A549 (cell line): ENCODE measurements around the gene KCNQ1. TPM values are rescaled to one million over a fixed set of nuclear protein-coding genes. Genes with fewer than 3 reads are reported as not detected.

Experiments
- ATAC-seq, 2 experiments: fragments of 200-7000 bp in 1 of 2; fragments of >200 bp in 1 of 2; cut with Nextera tagmentation in 1 of 2; cut with Tn5 transposase in 1 of 2; 3 replicates each; pipeline versions ENCODE4 v1.8.0 to v1.9.1; 2018 to 2020; ENCODE audit warnings: mild to moderate bottlenecking in 1 of 2, moderate library complexity in 1 of 2
- CTCF ChIA-PET: fragments of 300-600 bp; sonication (Branson Sonifier 250); formaldehyde crosslinking; extraction: SDS; loops from one replicate; lab custom pipeline; 2021; ENCODE audit warnings: antibody characterized with exemption, inconsistent platforms; lab: Yijun Ruan, JAX
- POLR2A ChIA-PET: fragments of 350-600 bp; formaldehyde crosslinking; extraction: SDS; loops from one replicate; lab custom pipeline; 2021; ENCODE audit warnings: antibody characterized with exemption, inconsistent platforms; lab: Yijun Ruan, JAX
- DNase-seq, 2 experiments: peaks; one replicate each; pipeline versions ENCODE4 v3.0.0 to v3.0.0-alpha.2; 2011 to 2016; ENCODE audit warnings: low read depth in 1 of 2, low spot score in 1 of 2
- FAIRE-seq: peaks from 2 replicates; lab custom pipeline; 2011; peaks lifted over from hg19 to GRCh38; lab: Jason Lieb, UNC
- H3K27ac ChIP-seq, 2 experiments: fragments of >200 bp; sonication (Bioruptor Twin); formaldehyde crosslinking; 3 replicates each; pipeline ENCODE4 v1.5.1; 2016 to 2017
- H3K4me1 ChIP-seq: fragments of >200 bp; sonication (Bioruptor Twin); formaldehyde crosslinking; 3 replicates; pipeline ENCODE4 v1.6.1; 2016
- H3K4me2 ChIP-seq: fragments of >200 bp; sonication (Bioruptor Twin); formaldehyde crosslinking; 3 replicates; pipeline ENCODE4 v1.6.1; 2016
- H3K4me3 ChIP-seq: fragments of >200 bp; sonication (Bioruptor Twin); formaldehyde crosslinking; 3 replicates; pipeline ENCODE4 v1.5.1; 2016
- H3K9me3 ChIP-seq: fragments of >200 bp; sonication (Bioruptor Twin); formaldehyde crosslinking; 3 replicates; pipeline ENCODE4 v1.6.1; 2016
- CBX2 ChIP-seq: fragments of 200-600 bp; sonication (generic); IDR thresholded peaks from 2 replicates; pipeline ENCODE4 v1.6.1; 2016; ENCODE audit warnings: low read depth, mild to moderate bottlenecking, borderline replicate concordance
- CBX8 ChIP-seq: fragments of 200-600 bp; sonication (generic); IDR thresholded peaks from 2 replicates; pipeline ENCODE4 v1.6.1; 2016
- CTCF ChIP-seq: fragments of >200 bp; sonication (Bioruptor Twin); formaldehyde crosslinking; IDR thresholded peaks from 3 replicates; pipeline ENCODE4 v1.5.1; 2016
- EP300 ChIP-seq, 2 experiments: fragments of >200 bp; sonication (Bioruptor Twin); formaldehyde crosslinking; IDR thresholded peaks; 2 replicates in 1 of 2; 3 replicates in 1 of 2; pipeline ENCODE4 v1.6.1; 2016 to 2017
- FOSB ChIP-seq: fragments of 250-450 bp; sonication (Bioruptor Pico); IDR thresholded peaks from 2 replicates; pipeline ENCODE4 v1.5.0; 2020; ENCODE audit warnings: mild to moderate bottlenecking, moderate library complexity
- GATA3 ChIP-seq: IDR thresholded peaks from 2 replicates; pipeline ENCODE4 v1.6.1; 2012; ENCODE audit warnings: borderline replicate concordance
- HDAC2 ChIP-seq: fragments of 200-600 bp; sonication (generic); IDR thresholded peaks from 2 replicates; pipeline ENCODE4 v1.6.1; 2016
- HES2 ChIP-seq: fragments of >200 bp; sonication (Bioruptor Twin); formaldehyde crosslinking; IDR thresholded peaks from 2 replicates; pipeline ENCODE4 v1.6.1; 2016
- HEYL ChIP-seq: fragments of 250-450 bp; sonication (Bioruptor Pico); IDR thresholded peaks from 2 replicates; pipeline ENCODE4 v1.8.0; 2021; ENCODE audit warnings: mild to moderate bottlenecking, moderate library complexity
- HOXA7 ChIP-seq: fragments of 250-450 bp; sonication (Bioruptor Pico); IDR thresholded peaks from 2 replicates; pipeline ENCODE4 v1.5.0; 2020; ENCODE audit warnings: mild to moderate bottlenecking, moderate library complexity
- HOXB13 ChIP-seq: fragments of 250-450 bp; sonication (Bioruptor Pico); IDR thresholded peaks from 2 replicates; pipeline ENCODE4 v1.5.0; 2020; ENCODE audit warnings: low read depth, mild to moderate bottlenecking, moderate library complexity
- JUNB ChIP-seq: fragments of >200 bp; sonication (Bioruptor Twin); formaldehyde crosslinking; IDR thresholded peaks from 2 replicates; pipeline ENCODE4 v1.6.1; 2016
- MYC ChIP-seq: IDR thresholded peaks from 2 replicates; pipeline ENCODE4 v1.6.1; 2012; ENCODE audit warnings: mild to moderate bottlenecking, inconsistent platforms, low read length, improper control_type of control experiment, borderline replicate concordance
- NPAS2 ChIP-seq: fragments of 250-450 bp; sonication (Bioruptor Pico); IDR thresholded peaks from 2 replicates; pipeline ENCODE4 v1.8.0; 2022; ENCODE audit warnings: mild to moderate bottlenecking, moderate library complexity, borderline replicate concordance
- PBX3 ChIP-seq: IDR thresholded peaks from 2 replicates; pipeline ENCODE4 v1.6.1; 2012
- POLR2AphosphoS2 ChIP-seq: conservative IDR thresholded peaks from 2 replicates; pipeline ENCODE4 v1.6.1; 2012; ENCODE audit warnings: low read length, improper control_type of control experiment, inconsistent platforms
- RAD21 ChIP-seq, 2 experiments: fragments of >200 bp in 1 of 2; sonication (Bioruptor Twin) in 1 of 2; formaldehyde crosslinking in 1 of 2; IDR thresholded peaks in 1 of 2; conservative IDR thresholded peaks in 1 of 2; 2 replicates in 1 of 2; 3 replicates in 1 of 2; pipeline ENCODE4 v1.6.1; 2012 to 2018; ENCODE audit warnings: inconsistent platforms in 1 of 2
- RARB ChIP-seq: fragments of 250-450 bp; sonication (Bioruptor Pico); IDR thresholded peaks from 2 replicates; pipeline ENCODE4 v1.8.0; 2021; ENCODE audit warnings: mild to moderate bottlenecking, moderate library complexity
- RFX5 ChIP-seq: fragments of 450-650 bp; IDR thresholded peaks from 2 replicates; pipeline ENCODE4 v1.7.1; 2014; ENCODE audit warnings: antibody characterized with exemption, mild to moderate bottlenecking, moderate library complexity
- SMC3 ChIP-seq: fragments of >200 bp; sonication (Bioruptor Twin); formaldehyde crosslinking; IDR thresholded peaks from 3 replicates; pipeline ENCODE4 v1.6.1; 2018; ENCODE audit warnings: inconsistent platforms
- TP53 ChIP-seq: fragments of 250-450 bp; sonication (Bioruptor Pico); IDR thresholded peaks from 2 replicates; pipeline ENCODE4 v1.5.0; 2021; ENCODE audit warnings: mild to moderate bottlenecking, moderate library complexity
- USF2 ChIP-seq: fragments of 450-650 bp; IDR thresholded peaks from 2 replicates; pipeline ENCODE4 v1.6.1; 2014; ENCODE audit warnings: antibody characterized with exemption
- WGBS: methylation state at CpG from one replicate; pipeline ENCODE4 v1.1.6; 2017; ENCODE audit errors: missing lambda C conversion rate; 5-methylcytosine and 5-hydroxymethylcytosine counted together
- polyA plus RNA-seq, 4 experiments: library from polyadenylated mRNA; depleted of rRNA in 3 of 4; stranded (reverse); fragments of >200 nt; fragmentation: RNase III in 1 of 4; extraction: RNeasy Plus Mini Kit Qiagen cat#74134 plus additional on column Dnase treatment in 1 of 4; gene quantifications; 2 replicates in 3 of 4; 3 replicates in 1 of 4; pipeline ENCODE4 v1.2.3, GENCODE V29; 2011 to 2017
- TF ChIP-seq, protein P1 (sequence below): fragments of >200 bp; sonication (Bioruptor Twin); formaldehyde crosslinking; IDR thresholded peaks from 3 replicates; pipeline ENCODE4 v1.6.1; 2016
- TF ChIP-seq, protein P2 (sequence below): fragments of 150-350 bp; IDR thresholded peaks from 2 replicates; pipeline ENCODE4 v1.6.1; 2014; ENCODE audit warnings: low read depth, mild to moderate bottlenecking, low read length

KCNQ1 gene
- polyA plus RNA-seq, 2 of the 4 experiments (the other 2 are of a cell fraction): 0.14 to 0.17 TPM

GRCh38 chr11:2877474-2877873, 432.7 kb downstream of the KCNQ1 start:
- no peak overlapping the region for H3K27ac ChIP-seq
- H3K4me3 ChIP-seq: no peak overlapping the region
- WGBS: 70% methylated on average over 6 of the region's 6 CpGs
- TF ChIP-seq SMC3 (no peak), HEYL (CRISPR knock-in tag) (no peak), HOXB13 (CRISPR knock-in tag) (no peak), JUNB (no peak), PBX3 (no peak), CBX2 (no peak), CTCF (no peak), HES2 (no peak), HDAC2 (no peak), CBX8 (no peak), NPAS2 (CRISPR knock-in tag) (no peak), TP53 (no peak), GATA3 (no peak), EP300 (IDR thresholded peaks at IDR 0.05) (no peak), MYC (no peak)
- TF ChIP-seq, protein P1, sequence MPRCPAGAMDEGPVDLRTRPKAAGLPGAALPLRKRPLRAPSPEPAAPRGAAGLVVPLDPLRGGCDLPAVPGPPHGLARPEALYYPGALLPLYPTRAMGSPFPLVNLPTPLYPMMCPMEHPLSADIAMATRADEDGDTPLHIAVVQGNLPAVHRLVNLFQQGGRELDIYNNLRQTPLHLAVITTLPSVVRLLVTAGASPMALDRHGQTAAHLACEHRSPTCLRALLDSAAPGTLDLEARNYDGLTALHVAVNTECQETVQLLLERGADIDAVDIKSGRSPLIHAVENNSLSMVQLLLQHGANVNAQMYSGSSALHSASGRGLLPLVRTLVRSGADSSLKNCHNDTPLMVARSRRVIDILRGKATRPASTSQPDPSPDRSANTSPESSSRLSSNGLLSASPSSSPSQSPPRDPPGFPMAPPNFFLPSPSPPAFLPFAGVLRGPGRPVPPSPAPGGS: no peak
- POLR2A ChIA-PET: no interaction called here
- no peaks in the 10 kb centered on the region for H3K4me1 ChIP-seq
- no peak for FAIRE-seq
- ATAC-seq: no peak
- H3K4me2 ChIP-seq: no peak overlapping the region
- no peaks in the 10 kb centered on the region for H3K9me3 ChIP-seq
- DNase-seq: no peak
- CTCF ChIA-PET: interaction anchor here (1.1 to 21.2 kb wide), 7 partner anchors 10 to 572 kb away, joined by 3 to 1059 read pairs (median 13); no protein-coding TSS in a partner anchor

- Histone ChIP-seq H3K4me3 (no peak overlapping the region), H3K27ac (no peak overlapping the region), H3K4me2 (no peak overlapping the region), H3K4me1 (no peaks in the 10 kb centered on the region), H3K9me3 (no peaks in the 10 kb centered on the region)
- no peak for ATAC-seq
- FAIRE-seq: no peak
- DNase-seq: no peak
- CTCF ChIA-PET: interaction anchor here (1.0 to 21.2 kb wide), 6 partner anchors 9 to 574 kb away, joined by 3 to 1059 read pairs (median 14); no protein-coding TSS in a partner anchor
- POLR2A ChIA-PET: no interaction called here
- TF ChIP-seq RFX5 (no peak), HOXA7 (CRISPR knock-in tag) (no peak), JUNB (no peak), POLR2AphosphoS2 (no peak), CTCF (no peak), HES2 (no peak), USF2 (no peak), FOSB (CRISPR knock-in tag) (no peak), HOXB13 (CRISPR knock-in tag) (no peak), RAD21 (conservative IDR thresholded peaks at IDR 0.05 in 1 of 2, IDR thresholded peaks at IDR 0.05 in 1 of 2) (no peak), RARB (CRISPR knock-in tag) (no peak)
- TF ChIP-seq, protein P2, sequence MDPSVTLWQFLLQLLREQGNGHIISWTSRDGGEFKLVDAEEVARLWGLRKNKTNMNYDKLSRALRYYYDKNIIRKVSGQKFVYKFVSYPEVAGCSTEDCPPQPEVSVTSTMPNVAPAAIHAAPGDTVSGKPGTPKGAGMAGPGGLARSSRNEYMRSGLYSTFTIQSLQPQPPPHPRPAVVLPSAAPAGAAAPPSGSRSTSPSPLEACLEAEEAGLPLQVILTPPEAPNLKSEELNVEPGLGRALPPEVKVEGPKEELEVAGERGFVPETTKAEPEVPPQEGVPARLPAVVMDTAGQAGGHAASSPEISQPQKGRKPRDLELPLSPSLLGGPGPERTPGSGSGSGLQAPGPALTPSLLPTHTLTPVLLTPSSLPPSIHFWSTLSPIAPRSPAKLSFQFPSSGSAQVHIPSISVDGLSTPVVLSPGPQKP: no peak
- 65% methylated on average over 8 of the region's 8 CpGs for WGBS
Measured at GRCh38 chr11:2878782-2879181, 434.0 kb downstream of the KCNQ1 start.
